Measurements from ENCODE around the gene MKRN1.

DNA sequence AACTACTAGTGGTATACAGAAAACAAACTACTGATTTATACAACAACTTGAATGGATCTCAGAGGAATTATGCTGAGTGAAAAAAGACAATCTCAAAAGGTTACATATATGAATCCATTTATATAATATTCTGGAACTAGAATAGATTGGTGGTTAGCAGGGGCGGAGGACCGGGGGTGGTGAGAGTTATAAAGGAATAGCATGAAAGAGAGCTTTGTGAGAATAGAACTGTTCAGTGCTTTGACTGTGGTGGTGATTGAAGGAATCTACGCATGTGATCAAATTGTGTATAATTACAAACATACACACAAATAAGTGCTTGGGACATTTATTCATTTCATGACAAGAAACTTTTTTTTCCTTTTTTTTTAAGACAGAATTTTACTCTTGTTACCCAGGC is 55.8 kb downstream of the MKRN1 start:
- TF ChIP-seq, protein P1, sequence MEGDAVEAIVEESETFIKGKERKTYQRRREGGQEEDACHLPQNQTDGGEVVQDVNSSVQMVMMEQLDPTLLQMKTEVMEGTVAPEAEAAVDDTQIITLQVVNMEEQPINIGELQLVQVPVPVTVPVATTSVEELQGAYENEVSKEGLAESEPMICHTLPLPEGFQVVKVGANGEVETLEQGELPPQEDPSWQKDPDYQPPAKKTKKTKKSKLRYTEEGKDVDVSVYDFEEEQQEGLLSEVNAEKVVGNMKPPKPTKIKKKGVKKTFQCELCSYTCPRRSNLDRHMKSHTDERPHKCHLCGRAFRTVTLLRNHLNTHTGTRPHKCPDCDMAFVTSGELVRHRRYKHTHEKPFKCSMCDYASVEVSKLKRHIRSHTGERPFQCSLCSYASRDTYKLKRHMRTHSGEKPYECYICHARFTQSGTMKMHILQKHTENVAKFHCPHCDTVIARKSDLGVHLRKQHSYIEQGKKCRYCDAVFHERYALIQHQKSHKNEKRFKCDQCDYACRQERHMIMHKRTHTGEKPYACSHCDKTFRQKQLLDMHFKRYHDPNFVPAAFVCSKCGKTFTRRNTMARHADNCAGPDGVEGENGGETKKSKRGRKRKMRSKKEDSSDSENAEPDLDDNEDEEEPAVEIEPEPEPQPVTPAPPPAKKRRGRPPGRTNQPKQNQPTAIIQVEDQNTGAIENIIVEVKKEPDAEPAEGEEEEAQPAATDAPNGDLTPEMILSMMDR (conservative IDR thresholded peaks at IDR 0.05; ENCODE audit: low read length), result no peak
- no peak for TF ChIP-seq EZH2phosphoT487 (IDR thresholded peaks at IDR 0.05; ENCODE audit: borderline replicate concordance)
